GDM1 (cell line): Measurements from ENCODE around the gene ZBTB38.

ENCODE experiments used
- DNase-seq: peaks from one replicate; lab custom pipeline; 2025; lab: John Stamatoyannopoulos, UW

ZBTB38 gene

GRCh38 chr3:141368062-141368924 is at the start of gene ZBTB38:
Gene ZBTB38, plus strand, starts transcription at chr3:141368504. Its CDS starts 73,885 bp downstream, at chr3:141442389.
- DNase-seq = no peak

- no peak for DNase-seq
Observed at GRCh38 chr3:141320399-141321108, 47.8 kb upstream of the ZBTB38 start.

GRCh38 chr3:141321109-141321497 is 47.2 kb upstream of the ZBTB38 start:
- DNase-seq = no peak

GRCh38 chr3:141323936-141324704 is 44.2 kb upstream of the ZBTB38 start:
- no peak for DNase-seq

- no peak for DNase-seq
Observed at GRCh38 chr3:141326123-141326522, 42.2 kb upstream of the ZBTB38 start.

GRCh38 chr3:141326626-141327025 is 41.7 kb upstream of the ZBTB38 start:
- DNase-seq = no peak

- no peak for DNase-seq
Observed at GRCh38 chr3:141328286-141329166, 39.8 kb upstream of the ZBTB38 start.

- no peak for DNase-seq
Observed at GRCh38 chr3:141330235-141330634, 38.1 kb upstream of the ZBTB38 start.

- no peak for DNase-seq
Observed at GRCh38 chr3:141330718-141331376, 37.5 kb upstream of the ZBTB38 start.

- no peak for DNase-seq
Observed at GRCh38 chr3:141331377-141332318, 36.7 kb upstream of the ZBTB38 start.

GRCh38 chr3:141332416-141332815 is 35.9 kb upstream of the ZBTB38 start:
- DNase-seq = no peak

- no peak for DNase-seq
Observed at GRCh38 chr3:141333836-141334626, 34.3 kb upstream of the ZBTB38 start.

- no peak for DNase-seq
Observed at GRCh38 chr3:141334627-141335250, 33.6 kb upstream of the ZBTB38 start.

GRCh38 chr3:141335531-141336061 is 32.7 kb upstream of the ZBTB38 start:
- DNase-seq = no peak

- no peak for DNase-seq
Observed at GRCh38 chr3:141336672-141337522, 31.4 kb upstream of the ZBTB38 start.

GRCh38 chr3:141337523-141337854 is 30.8 kb upstream of the ZBTB38 start:
- DNase-seq = no peak

GRCh38 chr3:141337991-141338390 is 30.3 kb upstream of the ZBTB38 start:
- DNase-seq = no peak
